Measurements from ENCODE around the gene GRB14.
"Not testable (repeated sequence)": the region's sequence is repeated elsewhere in the genome, so short reads cannot be mapped to it uniquely, and the experiment has no call there.

The GRB14 gene

GRCh38 chr2:164620873-164621763, at the start of gene GRB14:
Gene GRB14 (minus strand): TSS chr2:164621482. CDS start chr2:164621309, 173 bp downstream.
- peak; percentile 67 for DNase-seq

- no peak for DNase-seq
Measured at GRCh38 chr2:164669291-164669690, 48.0 kb upstream of the GRB14 start.

GRCh38 chr2:164667566-164667965, 46.3 kb upstream of the GRB14 start:
- no peak for DNase-seq

- DNase-seq = no peak
Measured at GRCh38 chr2:164664070-164664469, 42.8 kb upstream of the GRB14 start.

DNA sequence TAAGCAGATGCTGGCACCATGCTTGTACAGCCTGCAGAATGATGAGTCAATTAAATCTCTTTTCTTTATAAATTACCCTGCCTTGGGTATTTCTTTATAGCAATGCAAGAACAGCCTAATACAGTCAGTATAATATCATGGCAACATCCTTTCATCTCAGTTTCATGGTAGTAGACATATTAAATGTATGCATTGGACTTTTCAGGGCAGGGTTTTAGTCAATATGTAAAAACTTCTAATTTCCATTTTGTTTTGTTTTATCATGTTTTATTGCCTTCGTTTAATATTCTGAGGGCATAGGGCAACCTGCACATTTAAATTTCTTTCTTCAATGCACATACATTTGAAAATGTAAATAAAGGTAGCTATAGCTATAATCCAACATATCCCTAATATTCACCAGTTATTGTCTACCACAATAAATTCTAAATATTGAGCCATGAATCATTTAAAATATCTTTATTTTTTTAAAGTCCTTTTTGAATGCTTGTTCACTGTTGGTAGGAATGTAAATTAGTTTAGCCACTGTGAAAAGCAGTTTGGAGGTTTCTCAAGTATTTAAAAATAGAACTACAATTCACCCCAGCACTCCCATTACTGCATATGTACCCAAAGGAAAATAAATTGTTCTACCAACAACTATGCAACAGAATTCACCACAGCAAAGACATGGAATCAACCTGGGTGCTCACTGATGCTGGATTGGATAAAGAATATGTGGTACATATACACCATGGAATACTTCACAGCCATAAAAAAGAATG, 41.8 kb upstream of the GRB14 start:
- DNase-seq = no peak

DNA sequence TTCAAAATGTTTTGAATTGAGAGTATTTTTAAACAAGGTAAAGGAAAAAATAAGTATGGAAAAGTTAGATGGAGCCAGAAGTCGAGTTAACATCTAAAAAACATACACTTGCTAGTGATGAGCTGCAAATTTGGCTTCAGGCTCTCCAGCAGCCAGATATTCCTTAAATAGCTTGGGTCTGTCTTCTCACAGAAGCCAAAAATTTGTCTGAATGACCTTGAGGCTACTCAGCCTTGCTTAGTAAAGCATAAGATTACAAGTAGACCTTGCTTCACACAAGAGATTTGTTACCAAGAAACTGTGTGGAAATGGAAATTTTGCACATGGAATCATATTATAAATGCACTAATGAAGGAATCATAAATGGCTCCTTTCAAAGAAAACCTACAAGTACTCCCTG, 40.8 kb upstream of the GRB14 start:
- no peak for DNase-seq

- no peak for DNase-seq
Measured at GRCh38 chr2:164661349-164661748, 40.1 kb upstream of the GRB14 start.

DNA sequence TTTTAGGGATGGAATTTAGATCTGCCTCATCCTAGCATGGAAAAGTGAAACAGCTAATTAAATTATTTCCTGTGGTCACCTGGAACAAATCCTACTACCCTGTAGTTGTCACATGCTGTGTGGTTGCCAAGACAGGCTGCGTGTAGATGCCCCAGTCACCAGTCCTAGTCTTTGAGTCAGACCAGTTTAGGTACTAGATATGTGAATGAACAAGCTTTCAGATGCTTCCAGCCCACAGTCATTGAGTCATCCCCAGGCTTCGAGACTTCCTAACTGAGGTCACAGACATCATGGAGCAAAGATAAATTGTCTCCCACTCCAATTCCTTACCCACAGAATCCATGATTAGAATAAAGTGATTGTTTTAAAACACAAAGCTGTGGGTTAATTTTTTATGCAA, 35.8 kb upstream of the GRB14 start:
- DNase-seq = no peak

- no peak for DNase-seq
Measured at GRCh38 chr2:164655750-164656149, 34.5 kb upstream of the GRB14 start.

DNA sequence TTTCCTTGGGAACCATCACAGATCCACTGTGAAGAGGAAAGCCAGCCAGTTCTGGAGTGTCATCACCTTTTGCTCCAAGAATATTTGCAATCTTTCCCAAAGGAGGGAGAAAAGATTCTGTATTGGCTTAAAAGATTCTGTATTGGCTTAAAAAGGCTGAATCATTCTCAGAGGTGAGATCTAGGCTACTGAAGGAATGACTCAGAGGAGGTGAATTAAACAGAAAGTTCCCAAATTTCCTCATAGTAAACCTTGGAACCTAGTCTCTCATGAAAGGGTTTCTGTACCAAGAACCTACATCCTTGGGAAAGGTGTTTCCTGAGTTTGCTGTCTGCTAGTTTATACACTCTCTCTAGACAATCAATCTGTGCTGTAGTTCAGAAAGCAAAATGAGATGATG, 34.1 kb upstream of the GRB14 start:
- DNase-seq = no peak

DNA sequence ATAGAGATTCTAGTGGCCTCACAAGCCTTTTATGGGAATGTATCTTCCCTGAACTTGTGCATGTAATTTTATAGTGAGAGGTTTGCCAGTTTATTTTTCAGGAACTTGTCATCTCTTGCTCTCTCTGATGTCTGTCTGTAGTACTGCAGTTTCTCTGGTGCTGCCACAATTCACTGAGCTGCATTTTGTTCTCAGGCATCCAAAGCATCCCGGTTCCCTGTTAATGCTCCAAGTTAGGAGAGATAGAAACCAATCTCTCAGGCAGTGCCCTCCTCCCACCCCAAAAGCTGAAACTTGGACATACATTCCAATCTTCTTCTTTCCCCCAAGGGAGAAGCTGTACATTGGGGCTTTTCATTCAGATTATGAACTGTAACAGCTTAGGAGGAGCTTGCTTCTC, 30.1 kb upstream of the GRB14 start:
- no peak for DNase-seq

DNA sequence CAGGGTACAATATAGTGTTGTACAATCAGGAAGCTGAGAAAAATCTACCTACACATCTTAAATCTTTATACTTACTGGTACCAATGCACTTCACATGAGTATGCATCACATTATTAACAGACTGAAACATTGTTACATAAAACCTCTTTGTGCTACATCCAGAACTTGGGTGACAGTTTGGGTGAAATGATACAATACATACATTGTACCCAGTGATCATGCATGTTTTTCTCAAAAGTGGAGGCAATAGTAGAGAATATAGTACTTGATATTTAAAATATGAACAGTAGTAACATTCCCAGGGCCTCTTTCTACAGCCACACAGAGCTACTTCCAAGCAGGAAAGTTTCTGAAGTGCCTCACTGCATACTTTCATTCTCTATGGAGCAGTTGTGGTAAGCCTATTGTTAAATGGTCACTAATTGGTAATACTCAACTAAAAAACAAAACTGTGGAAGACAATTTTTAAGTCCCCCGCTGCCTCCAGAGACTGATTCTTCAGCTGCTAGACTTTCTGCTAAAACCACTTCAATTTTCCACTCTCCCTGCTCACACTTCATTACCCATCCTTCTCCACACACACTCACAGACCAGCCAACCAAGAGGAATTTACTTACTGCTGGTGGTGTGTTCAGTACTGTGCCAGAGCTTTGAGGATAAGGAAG, 22.9 kb upstream of the GRB14 start:
- DNase-seq = no peak

- DNase-seq = no peak
Measured at GRCh38 chr2:164642946-164643555, 21.8 kb upstream of the GRB14 start.

DNA sequence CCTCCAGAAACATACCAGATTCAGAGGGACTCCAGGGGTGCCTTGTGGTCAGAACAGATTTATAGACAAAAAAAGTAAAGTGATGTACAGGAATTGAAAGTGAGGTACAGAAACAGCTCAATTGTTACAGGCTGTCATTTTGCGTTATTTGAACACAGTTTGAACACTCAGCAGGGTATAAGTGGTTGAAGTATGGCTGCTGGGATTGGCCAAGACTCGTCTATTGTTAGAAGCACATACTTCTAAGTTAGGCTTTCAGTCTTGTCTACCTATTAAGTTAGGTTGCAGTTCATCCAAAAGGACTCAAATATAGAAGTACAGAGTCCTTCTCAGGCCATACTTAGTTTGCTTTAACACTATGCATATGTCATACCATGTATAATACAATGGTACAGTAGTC, 21.0 kb upstream of the GRB14 start:
- DNase-seq = no peak

GRCh38 chr2:164628319-164628718, 7.0 kb upstream of the GRB14 start:
- DNase-seq = not testable (repeated sequence)

DNA sequence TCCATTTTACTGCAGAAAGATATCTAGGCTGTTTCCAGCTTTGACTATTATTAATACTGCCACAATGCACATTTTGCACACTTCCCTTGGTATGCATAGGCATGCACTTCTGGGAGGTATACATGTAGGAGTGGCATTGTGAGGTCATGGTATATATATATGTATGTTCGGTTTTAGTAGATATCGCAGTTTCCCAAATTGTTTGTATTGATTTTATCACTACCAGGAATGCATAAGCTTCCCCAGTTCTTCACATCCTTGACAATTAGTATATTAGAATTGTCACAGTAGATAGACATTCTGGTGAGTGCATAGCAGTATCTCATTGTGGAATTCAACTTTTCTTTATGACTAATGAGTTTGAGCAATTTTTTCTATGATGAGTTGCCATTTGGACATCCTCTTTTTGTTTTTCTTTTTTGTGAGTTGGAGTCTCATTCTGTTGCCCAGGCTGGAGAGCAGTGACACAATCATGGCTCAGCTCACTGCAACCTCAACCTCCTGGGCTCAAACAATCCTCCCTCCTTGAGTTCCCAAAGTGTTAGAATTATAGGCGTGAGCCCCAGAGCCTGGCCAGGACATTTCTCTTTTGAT, 4.2 kb upstream of the GRB14 start:
- DNase-seq = no peak

DNA sequence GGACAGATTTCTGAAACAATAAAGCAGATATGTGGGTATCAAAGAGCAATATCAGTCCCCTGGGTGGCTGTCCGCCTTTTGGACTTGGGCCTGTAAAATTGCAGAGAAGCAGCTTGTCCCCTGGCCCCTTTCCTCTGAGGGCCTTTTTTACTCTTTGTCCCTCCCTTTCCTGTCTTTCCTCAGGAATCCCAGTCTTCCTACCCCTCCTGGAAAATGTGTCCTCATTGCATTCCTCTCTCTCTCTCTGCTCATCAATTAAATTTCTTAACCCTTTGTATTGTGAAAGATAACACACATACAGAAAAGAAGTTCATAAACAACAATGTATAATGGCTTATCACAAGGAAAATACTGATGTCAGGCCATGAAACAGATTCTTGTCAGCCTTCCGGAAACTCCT, 3.0 kb upstream of the GRB14 start:
- DNase-seq = no peak

DNA sequence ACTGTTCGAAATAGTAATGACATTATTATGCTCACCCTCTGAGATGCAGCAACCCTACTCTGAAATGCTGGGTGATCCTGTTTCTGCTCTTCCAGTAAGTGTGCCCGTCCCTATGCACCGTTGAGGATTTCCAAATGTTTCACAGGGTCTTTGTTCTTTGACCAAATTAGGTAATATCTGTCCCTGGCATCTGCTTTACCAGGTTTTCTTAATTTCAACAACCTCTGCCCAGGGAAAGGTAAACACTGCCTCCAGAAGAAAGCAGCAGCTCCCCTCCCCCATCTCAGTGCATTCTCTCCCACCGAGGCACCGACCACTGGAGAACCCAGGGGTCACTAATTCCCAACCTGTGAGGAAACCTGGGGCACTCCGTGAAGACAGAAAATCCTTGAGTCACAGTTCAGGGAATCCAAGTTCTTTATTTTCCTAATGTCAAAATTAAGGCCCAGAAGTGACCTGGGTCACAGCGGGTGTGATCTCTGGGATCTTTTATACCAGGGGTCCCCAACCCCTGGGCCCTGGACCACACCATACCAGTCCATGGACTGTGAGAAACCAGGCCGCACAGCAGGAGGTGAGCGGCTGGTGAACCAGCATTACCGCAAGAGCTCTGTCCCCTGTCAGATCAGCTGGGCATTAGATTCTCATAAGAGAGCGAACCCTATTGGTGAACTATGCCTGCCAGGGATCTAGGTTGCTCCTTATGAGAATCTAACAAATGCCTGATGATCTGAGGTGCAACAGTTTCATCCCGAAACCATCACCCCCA, 1.2 kb upstream of the GRB14 start:
- no peak for DNase-seq

- peak; percentile 20 for DNase-seq
Measured at GRCh38 chr2:164621764-164622105, 453 bp upstream of the GRB14 start.

DNA sequence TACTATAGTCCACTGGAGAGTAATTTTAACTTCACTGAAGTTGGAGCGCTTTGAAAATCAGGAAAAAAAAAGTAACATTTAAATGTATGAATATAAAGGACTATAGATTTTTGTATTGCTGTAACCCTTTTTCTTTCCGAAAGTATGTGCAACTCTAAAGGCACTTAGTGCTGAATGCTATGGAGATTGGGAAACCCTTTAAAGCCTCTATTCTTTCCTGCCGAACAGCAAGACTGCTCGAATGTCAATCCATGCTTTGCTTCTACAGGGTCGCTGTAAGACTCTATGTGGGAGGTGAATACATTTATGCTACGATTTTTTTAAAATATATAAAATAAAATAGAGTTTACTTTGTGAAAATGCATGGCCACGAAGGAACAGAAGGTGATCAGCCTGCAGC, 825 bp downstream of the GRB14 start:
- no peak for DNase-seq

DNA sequence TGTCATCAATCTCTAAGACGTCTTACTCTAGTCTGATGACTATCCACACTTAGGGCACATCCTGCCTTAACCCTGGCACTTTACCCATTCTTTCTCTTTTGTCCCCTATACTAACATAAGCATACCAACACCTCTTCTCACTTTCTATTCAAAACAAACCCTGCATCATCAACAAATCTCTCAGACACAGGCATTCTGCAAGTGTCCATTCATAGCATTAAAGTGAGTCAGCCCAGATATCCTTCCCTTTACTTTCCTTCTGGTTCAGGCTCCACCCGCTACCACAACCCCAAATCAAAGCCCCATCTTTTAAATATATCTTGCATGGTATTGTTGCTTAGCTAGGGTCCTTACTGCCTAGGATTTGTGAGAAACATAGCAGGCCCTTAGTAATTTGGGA, 3.8 kb downstream of the GRB14 start:
- no peak for DNase-seq

DNA sequence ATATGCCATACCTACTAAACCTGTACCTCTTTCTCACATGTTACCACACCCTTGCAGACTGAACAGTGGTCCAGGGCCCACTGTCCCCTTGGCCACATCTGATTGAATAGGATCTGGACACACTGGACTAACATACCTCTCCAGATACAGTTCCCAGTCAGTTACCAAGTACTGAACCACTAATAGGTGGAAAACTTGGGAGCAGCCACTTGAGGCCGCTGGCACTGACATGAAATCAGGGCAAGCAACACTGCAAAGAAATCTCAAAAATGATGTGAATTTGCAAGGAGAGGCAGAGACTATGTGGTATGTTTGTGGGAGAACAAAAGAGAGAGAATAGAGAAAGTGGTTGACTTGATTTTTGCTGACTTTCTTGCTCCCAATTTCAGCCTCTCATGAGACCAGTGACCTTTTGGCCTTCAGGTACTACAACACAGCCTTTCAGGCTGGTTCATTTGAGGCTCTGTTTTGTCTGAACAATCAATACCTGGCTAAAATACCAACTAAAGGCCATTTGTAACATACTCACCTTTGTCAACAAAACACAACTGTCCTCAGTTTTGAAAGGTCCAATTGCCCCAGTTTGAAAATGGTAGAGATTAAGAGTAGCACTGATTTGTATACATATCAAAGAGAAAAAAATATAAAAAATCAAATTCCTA, 7.8 kb downstream of the GRB14 start:
- DNase-seq = no peak

All from NCI-H1105 treated with DMSO at 0.1 percent for 48 hours (cell line).